Measurements from ENCODE around the gene POFUT2. TPM values are rescaled to one million over a fixed set of nuclear protein-coding genes. Genes with fewer than 3 reads are reported as not detected.

The POFUT2 gene
- total and polyA plus RNA-seq, 12 donors: 13.1 to 68.9 (median 32.9) TPM

DNA sequence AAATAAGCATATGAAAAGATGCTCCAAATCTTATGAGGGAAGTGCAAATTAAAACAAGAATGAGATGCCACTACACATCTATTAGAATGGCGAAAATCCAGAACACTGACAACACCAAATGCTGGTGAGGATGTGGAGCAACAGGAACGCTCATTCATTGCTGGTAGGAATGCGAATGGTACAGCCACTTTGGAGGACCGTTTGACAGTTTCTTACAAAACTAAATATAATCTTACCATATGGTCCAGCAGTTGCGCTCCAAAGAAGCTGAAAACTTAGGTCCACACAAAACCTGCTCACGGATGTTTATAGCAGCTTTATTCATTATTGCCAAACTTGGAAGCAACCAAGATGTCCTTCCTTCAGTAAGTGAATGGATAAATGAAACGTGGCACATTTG is 50.3 kb downstream of the POFUT2 start:
- Histone ChIP-seq H3K4me1 (replicated peaks in 1 of 2) (no peaks in the 10 kb centered on the region), H3K27ac (no peak overlapping the region), H3K9me3 (replicated peaks in 1 of 3) (no peaks in the 10 kb centered on the region), H3K27me3 (peaks cover 4% of the 10 kb centered on the region), H3K36me3 (replicated peaks in 1 of 2) (no peaks in the 10 kb centered on the region), H3K4me3 (no peak overlapping the region)
- DNase-seq: no peak
- intact Hi-C loops (cut with DNase I): no loop called here
- TF ChIP-seq CTCF (IDR thresholded peaks at IDR 0.05): no peak
- no peak for TF ChIP-seq POLR2A (IDR thresholded peaks at IDR 0.05)
- 80 to 86% (median 82%) methylated on average over 7 of the region's 7 CpGs for WGBS, 4 donors

GRCh38 chr21:45236481-45236880 is 51.2 kb downstream of the POFUT2 start:
- no peak for TF ChIP-seq CTCF (IDR thresholded peaks at IDR 0.05)
- TF ChIP-seq POLR2A (IDR thresholded peaks at IDR 0.05): no peak
- no peaks in the 10 kb centered on the region for H3K36me3 ChIP-seq (replicated peaks in 1 of 2)
- H3K9me3 ChIP-seq (replicated peaks in 1 of 3): no peaks in the 10 kb centered on the region
- H3K4me1 ChIP-seq (replicated peaks in 1 of 2): no peaks in the 10 kb centered on the region
- H3K4me3 ChIP-seq: no peak overlapping the region
- H3K27me3 ChIP-seq: peaks cover 4% of the 10 kb centered on the region
- intact Hi-C loops (cut with DNase I): no loop called here
- H3K27ac ChIP-seq: no peak overlapping the region
- DNase-seq: no peak
- 57 to 69% (median 63%) methylated on average over 2 of the region's 2 CpGs for WGBS, 4 donors

DNA sequence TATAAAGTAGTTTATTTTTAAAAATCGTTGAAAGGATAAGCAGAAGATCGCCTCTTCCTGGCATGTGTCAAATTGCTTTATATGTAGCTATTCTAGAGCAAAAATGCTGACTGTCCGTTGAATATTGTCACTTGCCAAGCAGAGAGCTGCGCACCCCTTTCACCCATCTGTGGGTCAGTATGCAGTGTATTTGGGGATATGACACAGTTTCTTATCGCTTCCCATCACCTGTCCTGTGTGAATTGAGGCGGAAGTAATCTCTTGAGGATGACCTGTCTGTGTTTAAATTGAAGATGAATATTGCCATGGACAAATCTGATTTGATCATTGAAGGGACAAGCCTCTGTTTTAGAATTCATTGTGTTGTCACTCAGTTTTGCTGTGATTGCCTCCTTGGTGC is 52.2 kb downstream of the POFUT2 start:
- H3K27me3 ChIP-seq: peaks cover 4% of the 10 kb centered on the region
- WGBS, 4 donors: 76 to 88% (median 82%) methylated on average over 6 of the region's 6 CpGs
- no peaks in the 10 kb centered on the region for H3K9me3 ChIP-seq (replicated peaks in 1 of 3)
- intact Hi-C loops (cut with DNase I): no loop called here
- H3K36me3 ChIP-seq (replicated peaks in 1 of 2): no peaks in the 10 kb centered on the region
- H3K27ac ChIP-seq: no peak overlapping the region
- TF ChIP-seq CTCF (IDR thresholded peaks at IDR 0.05) (no peak), POLR2A (IDR thresholded peaks at IDR 0.05) (no peak)
- no peak overlapping the region for H3K4me3 ChIP-seq
- DNase-seq: no peak
- H3K4me1 ChIP-seq (replicated peaks in 1 of 2): no peaks in the 10 kb centered on the region

- 62 to 77% (median 74%) methylated on average over 7 to 8 of the region's 8 CpGs for WGBS, 4 donors
- Histone ChIP-seq H3K9me3 (replicated peaks in 1 of 3) (no peaks in the 10 kb centered on the region), H3K27ac (no peak overlapping the region), H3K4me3 (no peak overlapping the region), H3K36me3 (replicated peaks in 1 of 2) (no peaks in the 10 kb centered on the region), H3K4me1 (replicated peaks in 1 of 2) (no peaks in the 10 kb centered on the region), H3K27me3 (peaks cover 4% of the 10 kb centered on the region)
- TF ChIP-seq CTCF (IDR thresholded peaks at IDR 0.05) (no peak), POLR2A (IDR thresholded peaks at IDR 0.05) (no peak)
- DNase-seq: no peak
- intact Hi-C loops (cut with DNase I): no loop called here
Observed at GRCh38 chr21:45234965-45235364, 52.7 kb downstream of the POFUT2 start.

Measured in adrenal gland (tissue), 12 donors.